Islet precursor cell (in vitro differentiated cells): ENCODE results near the gene BAK1.
"Not testable (repeated sequence)": the region's sequence is repeated elsewhere in the genome, so short reads cannot be mapped to it uniquely, and the experiment has no call there.

ENCODE experiments used
- DNase-seq: peaks from one replicate; pipeline ENCODE4 v3.0.0-alpha.2; 2018

Gene BAK1

DNA sequence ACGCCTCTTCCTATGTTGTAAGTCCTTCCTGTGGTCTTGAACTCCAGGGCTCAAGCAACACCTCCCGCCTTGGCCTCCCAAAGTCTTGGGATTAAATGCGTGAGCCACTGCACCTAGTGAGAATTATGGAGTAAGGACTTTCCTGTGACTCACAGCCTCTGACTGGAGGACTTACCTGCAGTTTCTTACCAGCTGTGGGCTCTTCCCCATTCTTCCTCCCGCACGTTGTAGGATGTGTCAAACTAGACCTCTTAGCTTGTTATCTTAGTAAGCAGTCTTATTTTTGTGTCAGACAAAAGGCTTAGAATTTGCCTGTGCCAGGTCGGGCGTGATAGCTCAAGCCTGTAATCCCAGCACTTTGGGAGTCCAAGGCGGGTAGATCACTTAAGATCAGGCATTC lies 30.9 kb downstream of the BAK1 start:
- no peak for DNase-seq

- peak; percentile 76 for DNase-seq
Observed at GRCh38 chr6:33547499-33547898, 32.6 kb downstream of the BAK1 start.

- no peak for DNase-seq
Observed at GRCh38 chr6:33546766-33547165, 33.3 kb downstream of the BAK1 start.

DNA sequence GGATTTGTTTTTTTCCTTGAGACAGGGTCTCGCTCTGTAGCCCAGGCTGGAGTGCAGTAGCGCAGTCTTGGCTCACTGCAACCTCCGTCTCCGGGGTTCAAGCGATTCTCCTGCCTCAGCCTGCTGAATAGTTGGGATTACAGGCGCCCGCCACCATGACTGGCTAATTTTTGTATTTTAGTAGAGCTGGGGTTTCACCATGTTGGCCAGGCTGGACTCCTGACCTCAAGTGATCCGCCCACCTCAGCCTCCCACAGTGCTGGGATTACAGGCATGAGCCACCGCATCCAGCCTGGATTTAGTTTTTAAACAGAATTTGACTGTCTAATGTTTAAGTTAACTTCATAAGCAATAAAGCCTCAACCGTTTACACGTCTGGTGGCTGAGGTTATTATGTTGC lies 34.8 kb downstream of the BAK1 start:
- not testable (repeated sequence) for DNase-seq

DNA sequence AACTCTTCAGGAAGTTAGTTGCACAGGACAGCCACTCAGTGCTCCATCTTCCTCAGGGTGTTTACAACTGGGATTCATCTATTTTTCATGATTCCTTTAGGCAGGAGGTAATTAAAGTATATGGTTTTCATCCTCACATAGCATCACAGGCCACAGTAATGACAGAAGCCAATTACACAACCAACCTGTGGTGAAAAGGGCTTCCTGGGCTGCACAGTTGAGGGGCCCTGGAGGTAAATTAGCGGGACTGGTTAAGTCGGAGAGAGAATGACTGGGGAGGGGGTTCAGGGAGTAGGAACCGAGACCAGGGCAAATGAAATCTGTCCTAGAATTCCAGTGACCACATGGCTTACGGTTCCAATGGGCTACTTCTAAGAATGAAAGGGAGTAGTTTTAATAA lies 37.0 kb downstream of the BAK1 start:
- no peak for DNase-seq

GRCh38 chr6:33540768-33541167 lies 39.3 kb downstream of the BAK1 start:
- DNase-seq, result no peak

- DNase-seq, result no peak
Observed at GRCh38 chr6:33534702-33535101, 45.4 kb downstream of the BAK1 start.

DNA sequence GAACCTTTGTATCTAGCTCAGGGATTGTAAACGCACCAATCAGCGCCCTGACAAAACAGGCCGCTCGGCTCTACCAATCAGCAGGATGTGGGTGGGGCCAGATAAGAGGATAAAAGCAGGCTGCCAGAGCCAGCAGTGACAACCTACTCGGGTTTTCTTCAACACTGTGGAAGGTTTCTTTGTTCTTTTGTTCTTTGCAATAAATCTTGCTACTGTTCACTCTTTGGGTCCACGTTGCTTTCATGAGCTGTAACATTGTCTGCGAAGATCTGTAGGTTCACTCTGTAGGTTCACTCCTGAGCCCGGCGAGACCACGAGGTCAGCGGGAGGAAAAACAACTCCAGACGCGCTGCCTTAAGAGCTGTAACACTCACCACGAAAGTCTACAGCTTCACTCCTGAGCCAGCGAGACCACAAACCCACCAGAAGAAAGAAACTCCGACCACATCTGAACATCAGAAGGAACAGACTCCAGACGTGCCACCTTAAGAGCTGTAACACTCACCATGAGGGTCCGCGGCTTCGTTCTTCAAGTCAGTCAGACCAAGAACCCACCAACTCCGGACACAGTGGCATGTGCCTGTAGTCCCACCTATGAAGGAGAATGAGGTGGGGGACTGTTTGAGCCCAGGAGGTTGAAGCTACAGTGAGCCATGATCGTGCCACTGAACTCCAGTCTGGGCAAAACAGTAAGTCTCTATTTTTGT lies 46.8 kb downstream of the BAK1 start:
- DNase-seq, result not testable (repeated sequence)

GRCh38 chr6:33532431-33532830 lies 47.6 kb downstream of the BAK1 start:
- DNase-seq, result not testable (repeated sequence)

- not testable (repeated sequence) for DNase-seq
Observed at GRCh38 chr6:33530617-33531016, 49.5 kb downstream of the BAK1 start.
